ENCODE results near the gene PRSS1.

DNA sequence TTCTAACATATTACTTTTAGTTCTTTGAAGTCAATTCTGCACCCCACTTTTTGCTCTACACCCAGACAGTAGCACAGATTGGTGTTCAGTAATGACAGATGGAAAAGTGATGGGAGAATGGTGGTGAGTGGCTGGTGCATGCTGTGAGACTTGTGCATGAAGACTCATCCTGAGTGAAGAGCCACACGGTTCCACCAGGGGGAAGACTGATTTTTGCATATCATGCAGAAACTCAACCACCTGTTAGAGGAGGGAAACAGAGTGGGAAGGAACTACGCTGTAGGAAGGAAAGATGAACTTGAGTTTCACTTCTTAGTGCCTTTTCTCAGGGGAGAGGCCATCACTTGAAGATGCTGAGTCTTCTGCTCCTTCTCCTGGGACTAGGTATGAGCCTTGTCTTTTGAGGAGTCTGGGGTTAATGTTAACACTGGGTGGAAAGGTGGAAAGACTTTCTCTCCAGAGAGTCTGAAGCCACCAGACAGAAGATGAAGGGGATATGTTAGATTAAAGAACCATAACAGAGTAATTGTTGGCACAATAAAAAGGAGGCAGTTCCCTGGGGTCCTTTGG, 9.3 kb upstream of the PRSS1 start:
- TF ChIP-seq EZH2phosphoT487 (IDR thresholded peaks at IDR 0.05; ENCODE audit: low read depth) = no peak
- TF ChIP-seq, protein P1, sequence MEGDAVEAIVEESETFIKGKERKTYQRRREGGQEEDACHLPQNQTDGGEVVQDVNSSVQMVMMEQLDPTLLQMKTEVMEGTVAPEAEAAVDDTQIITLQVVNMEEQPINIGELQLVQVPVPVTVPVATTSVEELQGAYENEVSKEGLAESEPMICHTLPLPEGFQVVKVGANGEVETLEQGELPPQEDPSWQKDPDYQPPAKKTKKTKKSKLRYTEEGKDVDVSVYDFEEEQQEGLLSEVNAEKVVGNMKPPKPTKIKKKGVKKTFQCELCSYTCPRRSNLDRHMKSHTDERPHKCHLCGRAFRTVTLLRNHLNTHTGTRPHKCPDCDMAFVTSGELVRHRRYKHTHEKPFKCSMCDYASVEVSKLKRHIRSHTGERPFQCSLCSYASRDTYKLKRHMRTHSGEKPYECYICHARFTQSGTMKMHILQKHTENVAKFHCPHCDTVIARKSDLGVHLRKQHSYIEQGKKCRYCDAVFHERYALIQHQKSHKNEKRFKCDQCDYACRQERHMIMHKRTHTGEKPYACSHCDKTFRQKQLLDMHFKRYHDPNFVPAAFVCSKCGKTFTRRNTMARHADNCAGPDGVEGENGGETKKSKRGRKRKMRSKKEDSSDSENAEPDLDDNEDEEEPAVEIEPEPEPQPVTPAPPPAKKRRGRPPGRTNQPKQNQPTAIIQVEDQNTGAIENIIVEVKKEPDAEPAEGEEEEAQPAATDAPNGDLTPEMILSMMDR (IDR thresholded peaks at IDR 0.05; ENCODE audit: low read depth, low read length) = peak; percentile 32
